Measurements from ENCODE around the gene SMCO3. TPM values are rescaled to one million over a fixed set of nuclear protein-coding genes. Genes with fewer than 3 reads are reported as not detected.

SMCO3 gene
- total and polyA plus RNA-seq, 2 of the 8 experiments (the other 6 are each of a cell fraction or from before 2014, with no cell fraction given): not detected

GRCh38 chr12:14775636-14775980 lies 38.4 kb downstream of the SMCO3 start:
- Histone ChIP-seq H3K36me3 (ENCODE audit: control insufficient read depth in 2 of 4, insufficient read depth in 4 of 4, low read length in 3 of 4) (no peaks in the 10 kb centered on the region), H3K4ac (replicated peaks; ENCODE audit: insufficient read length, low read depth, low read length) (no peak overlapping the region), H3K9me3 (ENCODE audit: insufficient read depth in 2 of 2, low read depth in 1 of 2, low read length in 1 of 2) (no peaks in the 10 kb centered on the region), H3K23ac (ENCODE audit: insufficient read length) (no peak overlapping the region), H4K20me1 (replicated peaks in 1 of 2; ENCODE audit: control insufficient read depth in 1 of 2, insufficient read depth in 2 of 2, low read length in 2 of 2) (peaks cover 0 to 6% of the 10 kb centered on the region in 2 experiments), H3K4me2 (ENCODE audit: insufficient read depth in 1 of 2, low read depth in 2 of 2, low read length in 2 of 2) (peak overlapping the region; percentile 76 to 81), H3K4me1 (replicated peaks in 1 of 4; ENCODE audit: control insufficient read depth in 3 of 4, insufficient read depth in 4 of 4, low read length in 3 of 4) (peaks cover 0 to 3% (median 0%) of the 10 kb centered on the region in 4 experiments; a peak in 1 of 7 replicates), H3K4me3 (ENCODE audit: extremely low read depth in 1 of 4, insufficient read depth in 2 of 4, low read depth in 3 of 4, low read length in 4 of 4) (peak overlapping the region; percentile 75 to 93 (median 86); a peak in 7 of 8 replicates), H2AFZ (ENCODE audit: low read length) (no peak overlapping the region), H4K91ac (replicated peaks; ENCODE audit: insufficient read length, low read length) (no peak overlapping the region), H3K79me1 (ENCODE audit: low read depth, low read length) (no peaks in the 10 kb centered on the region), H3K27me3 (replicated peaks in 1 of 4; ENCODE audit: control insufficient read depth in 3 of 4, extremely low read depth in 1 of 4, insufficient read depth in 3 of 4, low read length in 3 of 4) (no peaks in the 10 kb centered on the region), H2BK5ac (ENCODE audit: low read depth, low read length) (no peak overlapping the region), H3K27ac (ENCODE audit: low read depth, low read length) (no peak overlapping the region), H3K23me2 (ENCODE audit: low read depth, low read length) (peaks cover 4% of the 10 kb centered on the region), H2BK20ac (ENCODE audit: low read length) (no peak overlapping the region), H2BK12ac (ENCODE audit: low read depth, low read length) (no peak overlapping the region), H3K56ac (replicated peaks; ENCODE audit: insufficient read length, low read depth, low read length) (no peak overlapping the region), H3K18ac (ENCODE audit: extremely low read depth, low read length) (no peak overlapping the region), H3K9ac (replicated peaks in 1 of 4; ENCODE audit: extremely low read depth in 1 of 4, low read depth in 3 of 4, low read length in 3 of 4) (no peak overlapping the region), H3K79me2 (ENCODE audit: control insufficient read depth in 1 of 2, insufficient read depth in 2 of 2, low read length in 2 of 2) (peaks cover 0 to 9% of the 10 kb centered on the region in 2 experiments; a peak in 2 of 4 replicates), H4K8ac (ENCODE audit: extremely low read depth, insufficient read depth, low read length) (no peak overlapping the region), H4K5ac (ENCODE audit: insufficient read length, low read depth, low read length) (no peak overlapping the region), H3K14ac (ENCODE audit: insufficient read length) (no peak overlapping the region), H2BK120ac (replicated peaks; ENCODE audit: low read depth, low read length) (no peak overlapping the region), H2AK5ac (ENCODE audit: low read depth, low read length) (no peak overlapping the region), H2BK15ac (ENCODE audit: low read length) (no peak overlapping the region)
- FAIRE-seq (no peak), DNase-seq (ENCODE audit: low read depth in 1 of 2, low spot score in 2 of 2) (no peak)
- WGBS, 2 experiments (ENCODE audit: extremely low coverage in 1 of 2, insufficient coverage in 1 of 2, insufficient read length in 1 of 2, insufficient replicate concordance in 2 of 2, low coverage in 1 of 2, low lambda C conversion rate in 2 of 2, missing lambda C conversion rate in 1 of 2): 94% methylated on average over 1 of the region's 1 CpG; no CpG with 5 or more reads in 1 of the 2 experiments
- CTCF ChIA-PET (ENCODE audit: partially characterized antibody): interaction anchor here (1.0 to 4.6 kb wide), 6 partner anchors 9 to 117 kb away, joined by 3 to 24 read pairs (median 6); no protein-coding TSS in a partner anchor
- POLR2A ChIA-PET (ENCODE audit: partially characterized antibody): interaction anchor here (0.6 to 7.3 kb wide), 16 partner anchors 6 to 81 kb away, joined by 3 to 136 read pairs (median 4); partner anchors contain the start of genes C12orf60 and WBP11
- TF ChIP-seq CTCF (IDR thresholded peaks at IDR 0.05; ENCODE audit: control extremely low read depth in 1 of 3, insufficient read depth in 1 of 3, low read depth in 1 of 3, low read length in 3 of 3): no peak
- no peak for TF ChIP-seq JUN (IDR thresholded peaks at IDR 0.05; ENCODE audit: low read depth, low read length)
- no peak for TF ChIP-seq NRF1 (IDR thresholded peaks at IDR 0.05; ENCODE audit: low read depth, low read length)
- TF ChIP-seq ATF3 (IDR thresholded peaks at IDR 0.05; ENCODE audit: insufficient read depth, low read depth, low read length): no peak
- no peak for TF ChIP-seq RBBP5 (IDR thresholded peaks at IDR 0.05; ENCODE audit: borderline replicate concordance, low read depth, low read length)
- no peak for TF ChIP-seq NANOG (IDR thresholded peaks at IDR 0.05; ENCODE audit: insufficient read depth, low read depth, low read length, poor library complexity, severe bottlenecking)
- TF ChIP-seq SP1 (IDR thresholded peaks at IDR 0.05; ENCODE audit: low read depth, low read length): no peak
- no peak for TF ChIP-seq E2F6 (IDR thresholded peaks at IDR 0.05)
- no peak for TF ChIP-seq BRCA1 (IDR thresholded peaks at IDR 0.05; ENCODE audit: low read depth, low read length)
- TF ChIP-seq POU5F1 (IDR thresholded peaks at IDR 0.05; ENCODE audit: low read depth, low read length): no peak

Measured in H1 (cell line).